ENCODE measurements around the gene WWOX.

- TF ChIP-seq SIN3A (IDR thresholded peaks at IDR 0.05; ENCODE audit: borderline replicate concordance, insufficient read depth, low read length): no peak
- no peak for TF ChIP-seq POLR2AphosphoS5 (IDR thresholded peaks at IDR 0.05; ENCODE audit: low read depth, low read length)
- TF ChIP-seq, protein P1, sequence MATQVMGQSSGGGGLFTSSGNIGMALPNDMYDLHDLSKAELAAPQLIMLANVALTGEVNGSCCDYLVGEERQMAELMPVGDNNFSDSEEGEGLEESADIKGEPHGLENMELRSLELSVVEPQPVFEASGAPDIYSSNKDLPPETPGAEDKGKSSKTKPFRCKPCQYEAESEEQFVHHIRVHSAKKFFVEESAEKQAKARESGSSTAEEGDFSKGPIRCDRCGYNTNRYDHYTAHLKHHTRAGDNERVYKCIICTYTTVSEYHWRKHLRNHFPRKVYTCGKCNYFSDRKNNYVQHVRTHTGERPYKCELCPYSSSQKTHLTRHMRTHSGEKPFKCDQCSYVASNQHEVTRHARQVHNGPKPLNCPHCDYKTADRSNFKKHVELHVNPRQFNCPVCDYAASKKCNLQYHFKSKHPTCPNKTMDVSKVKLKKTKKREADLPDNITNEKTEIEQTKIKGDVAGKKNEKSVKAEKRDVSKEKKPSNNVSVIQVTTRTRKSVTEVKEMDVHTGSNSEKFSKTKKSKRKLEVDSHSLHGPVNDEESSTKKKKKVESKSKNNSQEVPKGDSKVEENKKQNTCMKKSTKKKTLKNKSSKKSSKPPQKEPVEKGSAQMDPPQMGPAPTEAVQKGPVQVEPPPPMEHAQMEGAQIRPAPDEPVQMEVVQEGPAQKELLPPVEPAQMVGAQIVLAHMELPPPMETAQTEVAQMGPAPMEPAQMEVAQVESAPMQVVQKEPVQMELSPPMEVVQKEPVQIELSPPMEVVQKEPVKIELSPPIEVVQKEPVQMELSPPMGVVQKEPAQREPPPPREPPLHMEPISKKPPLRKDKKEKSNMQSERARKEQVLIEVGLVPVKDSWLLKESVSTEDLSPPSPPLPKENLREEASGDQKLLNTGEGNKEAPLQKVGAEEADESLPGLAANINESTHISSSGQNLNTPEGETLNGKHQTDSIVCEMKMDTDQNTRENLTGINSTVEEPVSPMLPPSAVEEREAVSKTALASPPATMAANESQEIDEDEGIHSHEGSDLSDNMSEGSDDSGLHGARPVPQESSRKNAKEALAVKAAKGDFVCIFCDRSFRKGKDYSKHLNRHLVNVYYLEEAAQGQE (IDR thresholded peaks at IDR 0.05; ENCODE audit: insufficient read depth in 1 of 2, low read depth in 2 of 2, low read length in 2 of 2): no peak
- no peak for TF ChIP-seq TAF1 (IDR thresholded peaks at IDR 0.05; ENCODE audit: borderline replicate concordance, insufficient read depth, low read length)
- TF ChIP-seq FOXP2 (optimal IDR thresholded peaks at IDR 0.05; ENCODE audit: borderline replicate concordance, extremely low read depth, extremely low read length, insufficient read depth): no peak
These were observed 901.9 kb downstream of the WWOX start for GRCh38 chr16:79001156-79001967.
